ENCODE results near the gene HOXA4. TPM values are rescaled to one million over a fixed set of nuclear protein-coding genes. Genes with fewer than 3 reads are reported as not detected.

Gene HOXA4
- total and polyA plus RNA-seq, 2 experiments from 2014 or later: not detected

- H3K4me1 ChIP-seq (ENCODE audit: insufficient read depth): peaks cover 36% of the 10 kb centered on the region
- no peaks in the 10 kb centered on the region for H3K36me3 ChIP-seq (ENCODE audit: insufficient read depth)
- H3K4me3 ChIP-seq: peak overlapping the region; percentile 60
- H3K9me3 Mint-ChIP-seq: peaks cover 22% of the 10 kb centered on the region; the same call in 2 of the 3 replicates
- H3K4me2 ChIP-seq: peak overlapping the region; percentile 93
- peaks cover 41% of the 10 kb centered on the region for H3F3A ChIP-seq (replicated peaks; ENCODE audit: low read depth)
- no peaks in the 10 kb centered on the region for H3K79me2 ChIP-seq (replicated peaks; ENCODE audit: insufficient read depth)
- H3K4me1 Mint-ChIP-seq: peaks cover 21% of the 10 kb centered on the region
- TF ChIP-seq CTCF (conservative IDR thresholded peaks at IDR 0.05; ENCODE audit: low read depth in 2 of 2) (no peak), EZH2 (IDR thresholded peaks at IDR 0.05; ENCODE audit: low read depth, unreplicated experiment) (peak; percentile 98), ZNF462 (CRISPR knock-in tag; IDR thresholded peaks at IDR 0.05) (no peak), REST (IDR thresholded peaks at IDR 0.05; ENCODE audit: unreplicated experiment) (no peak)
- H3K27me3 ChIP-seq (ENCODE audit: insufficient read depth): peaks cover 100% of the 10 kb centered on the region
- H3K27ac ChIP-seq (ENCODE audit: low read depth): no peak overlapping the region
- peaks cover 48% of the 10 kb centered on the region for H4K20me1 ChIP-seq (replicated peaks; ENCODE audit: insufficient read depth)
- ATAC-seq (no peak; the same call in 2 of the 3 replicates), DNase-seq (ENCODE audit: low spot score) (no peak)
- H3K9me2 ChIP-seq (ENCODE audit: insufficient read depth): no peaks in the 10 kb centered on the region
- no peak overlapping the region for H3K27ac Mint-ChIP-seq
- H3K36me3 Mint-ChIP-seq (ENCODE audit: low read depth): no peaks in the 10 kb centered on the region; the same call in 2 of the 3 replicates
- H3K27me3 Mint-ChIP-seq (ENCODE audit: insufficient read depth, low read depth, poor library complexity): peaks cover 100% of the 10 kb centered on the region
- H3K4me3 Mint-ChIP-seq: peak overlapping the region; percentile 63
- peak overlapping the region; percentile 67; the same call in 1 of the 2 replicates for H2AFZ ChIP-seq
Measured at GRCh38 chr7:27142580-27143022, 12.0 kb upstream of the HOXA4 start.

Measured in GM23338 (cell line).